Aorta (tissue), 5 donors: ENCODE results near the gene ETV6. TPM values are rescaled to one million over a fixed set of nuclear protein-coding genes. Genes with fewer than 3 reads are reported as not detected.
A peak's percentile ranks its signal among the peaks of the same experiment; 100 is the strongest.

Experiments
- ATAC-seq: fragments of 200-7000 bp; cut with Tn5 transposase; one replicate; pipeline ENCODE4 v1.9.1; 2022; ENCODE audit warnings: moderate library complexity; ENCODE audit not compliant: low FRiP score
- DNase-seq, 2 donors: peaks; one replicate each; pipeline ENCODE4 v3.0.0-alpha.2; 2020
- H3K27ac ChIP-seq, 2 donors: one replicate each; pipeline ENCODE4 v1.5.1; 2013; ENCODE audit warnings: low read length in 2 of 2, mild to moderate bottlenecking in 2 of 2, moderate library complexity in 2 of 2, control low read depth in 1 of 2, inconsistent platforms in 1 of 2, low read depth in 1 of 2
- H3K27me3 ChIP-seq, 2 donors: one replicate each; pipeline ENCODE4 v1.6.1; 2013; ENCODE audit warnings: control low read depth in 1 of 2, low read length in 1 of 2, mild to moderate bottlenecking in 1 of 2, moderate library complexity in 1 of 2; ENCODE audit not compliant: insufficient read depth in 2 of 2, control insufficient read depth in 1 of 2
- H3K36me3 ChIP-seq, 2 donors: one replicate each; pipeline ENCODE4 v1.6.1; 2013; ENCODE audit warnings: control low read depth in 1 of 2, low read length in 1 of 2, mild to moderate bottlenecking in 1 of 2; ENCODE audit not compliant: insufficient read depth in 2 of 2, control insufficient read depth in 1 of 2
- H3K4me1 ChIP-seq, 2 donors: one replicate each; pipeline ENCODE4 v1.6.1; 2013; ENCODE audit warnings: low read length in 2 of 2, control low read depth in 1 of 2, mild to moderate bottlenecking in 1 of 2, moderate library complexity in 1 of 2; ENCODE audit not compliant: insufficient read depth in 2 of 2, control insufficient read depth in 1 of 2
- H3K4me3 ChIP-seq, 2 donors: one replicate each; pipeline ENCODE4 v1.5.1; 2013; ENCODE audit warnings: low read length in 2 of 2, control low read depth in 1 of 2, mild to moderate bottlenecking in 1 of 2
- H3K9me3 ChIP-seq: one replicate; pipeline ENCODE4 v1.6.1; 2013; ENCODE audit warnings: mild to moderate bottlenecking, low read length; ENCODE audit not compliant: control insufficient read depth
- WGBS, 2 donors: extraction: QIAGEN DNeasy Blood & Tissue Kit; methylation state at CpG; one replicate each; pipeline ENCODE4 v1.1.7; 2013; 5-methylcytosine and 5-hydroxymethylcytosine counted together
- intact Hi-C, 2 donors: fragments of 100-400 bp; cut with DNase I; formaldehyde crosslinking; loops; one replicate each; pipeline versions ENCODE4 v1.14.2 to v1.15.0; 2022
- polyA plus RNA-seq, 2 donors: library from polyadenylated mRNA; stranded (reverse); fragments of 200-250 nt; gene quantifications; one replicate each; pipeline ENCODE4 v1.2.3, GENCODE V29; 2013
- total RNA-seq, 2 donors: library from RNA; stranded (reverse); fragmentation: NEBNext Ultra II Directional; extraction: Animal tissue kit (Norgen Biotek cat#: 25700); gene quantifications; one replicate each; pipeline ENCODE4 v1.2.1, GENCODE V29; 2021
- donor health status: healthy with polysubstance abuse.
- donor health status: Bipolar disorder and iron deficiency.
- donor health status: DM: no; HTN: no; CAD: no.
- donor health status: DM: no; HTN: no; CAD: no.
- donor health status: DM: yes; HTN: yes; CAD: no.

ETV6 gene
- total and polyA plus RNA-seq, 4 donors = 6.9 to 113 (median 46.7) TPM

GRCh38 chr12:11863988-11864387 is 214.5 kb downstream of the ETV6 start:
- intact Hi-C loops = no loop called here
- no peak for DNase-seq
- 21 to 22% methylated on average over 3 of the region's 3 CpGs for WGBS, 2 donors
- no peaks in the 10 kb centered on the region for H3K9me3 ChIP-seq
- H3K27ac ChIP-seq = peak overlapping the region; percentile 82 to 97
- ATAC-seq = peak; percentile 70
- no peak overlapping the region for H3K4me3 ChIP-seq
- peaks cover 0 to 2% of the 10 kb centered on the region in 2 donors for H3K36me3 ChIP-seq
- H3K4me1 ChIP-seq = peaks cover 8 to 15% of the 10 kb centered on the region in 2 donors
- no peaks in the 10 kb centered on the region for H3K27me3 ChIP-seq

DNA sequence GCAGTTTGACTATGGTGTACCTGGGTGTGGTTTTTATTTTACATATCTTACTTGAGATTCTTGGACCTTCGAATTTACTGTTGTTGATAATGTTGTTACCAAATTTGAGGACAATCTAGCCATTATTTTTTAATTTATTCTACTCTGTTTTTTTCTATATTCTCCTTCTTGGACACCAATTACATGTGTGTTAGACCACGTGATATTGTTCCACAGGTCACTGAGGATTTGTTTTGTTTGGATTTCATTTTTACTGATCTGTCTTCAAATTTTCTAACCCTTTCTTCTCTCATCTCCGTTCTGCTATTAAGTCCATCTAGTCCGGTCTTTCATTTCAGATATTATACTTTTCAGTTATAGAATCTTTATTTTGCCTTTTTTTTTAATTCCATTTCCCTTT is 216.3 kb downstream of the ETV6 start:
- ATAC-seq (no peak), DNase-seq (no peak)
- Histone ChIP-seq H3K4me1 (peaks cover 6 to 15% of the 10 kb centered on the region in 2 donors), H3K27me3 (no peaks in the 10 kb centered on the region), H3K27ac (no peak overlapping the region), H3K36me3 (peaks cover 3 to 7% of the 10 kb centered on the region in 2 donors), H3K4me3 (no peak overlapping the region), H3K9me3 (no peaks in the 10 kb centered on the region)
- intact Hi-C loops = no loop called here
- 98% methylated on average over 4 of the region's 4 CpGs for WGBS, 2 donors

- intact Hi-C loops = no loop called here
- DNase-seq = no peak
- no peak for ATAC-seq
- Histone ChIP-seq H3K4me1 (peaks cover 6% of the 10 kb centered on the region in 2 donors), H3K4me3 (no peak overlapping the region), H3K9me3 (no peaks in the 10 kb centered on the region), H3K27me3 (no peaks in the 10 kb centered on the region), H3K27ac (no peak overlapping the region), H3K36me3 (peaks cover 3 to 9% of the 10 kb centered on the region in 2 donors)
- WGBS, 2 donors = 97 to 100% methylated on average over 1 of the region's 1 CpG
Observed at GRCh38 chr12:11868027-11868426, 218.6 kb downstream of the ETV6 start.

DNA sequence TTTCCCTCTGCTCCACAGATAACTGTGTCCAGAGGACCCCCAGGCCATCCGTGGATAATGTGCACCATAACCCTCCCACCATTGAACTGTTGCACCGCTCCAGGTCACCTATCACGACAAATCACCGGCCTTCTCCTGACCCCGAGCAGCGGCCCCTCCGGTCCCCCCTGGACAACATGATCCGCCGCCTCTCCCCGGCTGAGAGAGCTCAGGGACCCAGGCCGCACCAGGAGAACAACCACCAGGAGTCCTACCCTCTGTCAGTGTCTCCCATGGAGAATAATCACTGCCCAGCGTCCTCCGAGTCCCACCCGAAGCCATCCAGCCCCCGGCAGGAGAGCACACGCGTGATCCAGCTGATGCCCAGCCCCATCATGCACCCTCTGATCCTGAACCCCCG is 219.9 kb downstream of the ETV6 start:
- Histone ChIP-seq H3K9me3 (no peaks in the 10 kb centered on the region), H3K4me1 (no peaks in the 10 kb centered on the region), H3K4me3 (no peak overlapping the region), H3K27ac (no peak overlapping the region), H3K36me3 (peaks cover 3 to 9% of the 10 kb centered on the region in 2 donors), H3K27me3 (no peaks in the 10 kb centered on the region)
- no peak for ATAC-seq
- WGBS, 2 donors = 96 to 97% methylated on average over 18 of the region's 18 CpGs
- DNase-seq = no peak
- intact Hi-C loops = no loop called here

DNA sequence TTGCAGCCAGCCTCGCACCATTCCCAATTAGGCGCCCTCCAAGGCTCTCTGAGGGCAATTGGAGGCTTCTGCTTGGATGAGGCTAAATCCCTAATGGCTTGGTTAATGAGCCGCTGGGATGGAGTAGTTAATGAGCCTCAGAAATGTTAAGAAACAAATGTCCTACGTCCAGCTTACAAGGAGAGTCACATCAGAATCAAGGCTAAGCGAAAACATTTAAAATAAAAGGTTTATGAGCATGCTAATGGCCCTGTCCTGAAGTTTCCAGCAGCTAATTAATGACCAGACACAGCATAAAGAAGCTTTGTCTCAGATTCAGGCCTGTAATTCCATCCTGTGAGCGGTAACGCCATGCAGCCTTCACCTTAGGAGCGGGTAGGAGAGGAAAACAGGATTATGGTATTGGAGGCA is 220.6 kb downstream of the ETV6 start:
- no peaks in the 10 kb centered on the region for H3K9me3 ChIP-seq
- WGBS, 2 donors = 93 to 94% methylated on average over 8 of the region's 8 CpGs
- no peaks in the 10 kb centered on the region for H3K4me1 ChIP-seq
- H3K36me3 ChIP-seq = peaks cover 3 to 9% of the 10 kb centered on the region in 2 donors
- ATAC-seq (no peak), DNase-seq (no peak)
- intact Hi-C loops = no loop called here
- no peaks in the 10 kb centered on the region for H3K27me3 ChIP-seq
- H3K27ac ChIP-seq = no peak overlapping the region
- no peak overlapping the region for H3K4me3 ChIP-seq

GRCh38 chr12:11872055-11872454 is 222.6 kb downstream of the ETV6 start:
- WGBS, 2 donors = 74 to 75% methylated on average over 4 of the region's 4 CpGs
- peaks cover 3 to 9% of the 10 kb centered on the region in 2 donors for H3K36me3 ChIP-seq
- no peak overlapping the region for H3K27ac ChIP-seq
- DNase-seq (no peak), ATAC-seq (no peak)
- H3K9me3 ChIP-seq = no peaks in the 10 kb centered on the region
- H3K4me1 ChIP-seq = no peaks in the 10 kb centered on the region
- H3K4me3 ChIP-seq = no peak overlapping the region
- H3K27me3 ChIP-seq = no peaks in the 10 kb centered on the region
- intact Hi-C loops = no loop called here

DNA sequence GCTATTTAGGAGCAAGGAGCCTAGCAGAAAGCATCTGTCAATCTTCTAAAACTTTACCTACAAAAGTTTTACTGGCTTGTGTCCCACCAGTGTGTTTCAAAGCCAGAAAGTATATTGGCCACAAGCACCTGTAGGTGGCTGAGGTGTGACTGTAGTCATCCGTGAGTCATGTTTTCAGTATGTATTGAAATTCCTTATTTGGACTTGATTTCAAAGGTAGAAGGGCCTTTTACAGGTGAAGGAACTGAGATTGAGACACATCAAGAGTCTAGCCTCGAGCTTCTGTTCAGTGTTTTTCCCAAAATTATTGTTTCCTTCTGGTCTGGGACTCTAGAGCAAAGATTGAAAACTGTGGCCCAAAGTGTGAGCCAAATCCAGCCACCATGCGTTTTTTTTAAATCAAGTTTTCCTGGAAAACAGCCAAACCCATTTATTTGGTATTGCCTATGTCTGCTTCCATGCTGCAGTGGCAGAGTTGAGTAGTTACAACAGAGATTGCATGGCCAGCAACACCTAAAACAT is 226.0 kb downstream of the ETV6 start:
- Histone ChIP-seq H3K36me3 (peaks cover 0 to 3% of the 10 kb centered on the region in 2 donors), H3K4me1 (peaks cover 0 to 5% of the 10 kb centered on the region in 2 donors), H3K27ac (no peak overlapping the region), H3K27me3 (no peaks in the 10 kb centered on the region), H3K9me3 (no peaks in the 10 kb centered on the region), H3K4me3 (no peak overlapping the region)
- no peak for DNase-seq
- 51% methylated on average over 3 of the region's 3 CpGs for WGBS, 2 donors
- intact Hi-C loops = loop anchor here in 1 of 2 donors (5.0 kb wide), 1 partner anchor 43 kb away; no protein-coding TSS in a partner anchor
- ATAC-seq = no peak

DNA sequence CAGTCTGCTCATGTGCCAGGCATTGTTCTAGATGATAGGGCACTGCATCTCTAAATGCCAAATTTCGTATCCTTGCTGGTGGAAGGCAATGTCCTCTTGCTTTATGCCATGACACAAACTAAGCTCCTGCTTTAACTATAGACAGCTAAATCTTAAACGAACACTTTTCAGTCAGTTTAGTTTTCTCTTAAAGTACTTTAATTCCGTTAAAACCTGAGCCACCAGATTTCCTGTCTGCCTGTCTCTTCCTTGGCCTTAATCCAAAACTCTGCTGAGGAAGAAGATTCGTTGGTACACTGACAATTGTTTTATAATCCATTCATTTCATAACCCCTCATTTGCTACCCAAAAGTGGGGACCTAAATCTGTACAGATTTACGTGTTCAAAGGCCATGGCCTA is 226.8 kb downstream of the ETV6 start:
- no peaks in the 10 kb centered on the region for H3K27me3 ChIP-seq
- DNase-seq = no peak
- intact Hi-C loops = loop anchor here in 1 of 2 donors (5.0 kb wide), 1 partner anchor 44 kb away; no protein-coding TSS in a partner anchor
- H3K27ac ChIP-seq = peak overlapping the region in 1 of 2 donors; percentile 28
- no peaks in the 10 kb centered on the region for H3K36me3 ChIP-seq
- no peaks in the 10 kb centered on the region for H3K9me3 ChIP-seq
- no peak overlapping the region for H3K4me3 ChIP-seq
- ATAC-seq = no peak
- WGBS, 2 donors = 67 to 69% methylated on average over 5 of the region's 5 CpGs
- peaks cover 0 to 5% of the 10 kb centered on the region in 2 donors for H3K4me1 ChIP-seq

GRCh38 chr12:11877102-11877826 is 227.8 kb downstream of the ETV6 start:
- no peaks in the 10 kb centered on the region for H3K27me3 ChIP-seq
- no peak overlapping the region for H3K4me3 ChIP-seq
- WGBS, 2 donors = 81 to 84% methylated on average over 7 of the region's 7 CpGs
- intact Hi-C loops = loop anchor here in 1 of 2 donors (5.0 kb wide), 1 partner anchor 45 kb away; no protein-coding TSS in a partner anchor
- no peaks in the 10 kb centered on the region for H3K36me3 ChIP-seq
- DNase-seq (no peak), ATAC-seq (no peak)
- peaks cover 0 to 5% of the 10 kb centered on the region in 2 donors for H3K4me1 ChIP-seq
- H3K9me3 ChIP-seq = no peaks in the 10 kb centered on the region
- peak overlapping the region; percentile 28 to 32 for H3K27ac ChIP-seq
